ENCODE measurements around the gene AUTS2.

The AUTS2 gene

DNA sequence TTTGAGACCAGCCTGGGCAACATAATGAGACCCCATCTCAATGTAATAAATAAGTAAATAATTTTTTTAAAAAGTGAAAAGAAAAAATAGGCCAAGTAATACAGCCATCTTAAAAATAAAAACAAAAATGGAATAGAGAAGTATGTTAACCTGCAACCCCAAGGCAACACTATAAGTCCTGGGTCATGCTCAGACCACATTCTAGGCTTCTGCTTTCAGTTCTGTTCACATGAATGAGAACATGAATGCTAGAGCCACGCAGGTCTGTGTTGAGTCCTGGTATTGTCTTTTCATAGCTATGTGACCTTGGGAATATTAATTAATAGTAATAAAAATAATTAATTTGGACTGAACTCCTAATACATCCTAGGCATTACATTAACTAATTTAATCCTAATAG is 284.0 kb downstream of the AUTS2 start:
- no peak for DNase-seq

DNA sequence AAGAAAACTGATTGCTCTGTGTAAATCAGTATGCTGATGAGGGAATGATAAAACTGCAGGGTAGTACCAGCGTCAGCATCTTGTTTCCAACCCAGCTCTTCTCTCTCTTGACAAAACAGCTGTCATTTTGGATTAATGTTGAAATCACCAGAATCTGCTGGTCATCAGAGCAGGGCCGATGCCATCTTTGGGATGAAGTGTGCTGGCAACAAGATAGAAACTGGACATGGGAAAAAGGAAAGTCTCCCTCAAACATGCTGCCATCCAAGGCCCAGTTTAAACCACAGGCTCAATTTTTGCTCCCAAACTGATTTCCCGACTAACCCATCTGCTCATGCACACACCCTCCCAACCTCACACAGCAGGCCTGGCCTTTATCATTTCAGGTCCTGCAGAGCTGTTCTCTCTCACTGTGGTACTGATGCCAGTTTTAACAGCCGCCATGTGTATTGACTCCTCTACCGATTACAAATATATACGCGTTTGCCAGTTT is 285.2 kb downstream of the AUTS2 start:
- no peak for DNase-seq

DNA sequence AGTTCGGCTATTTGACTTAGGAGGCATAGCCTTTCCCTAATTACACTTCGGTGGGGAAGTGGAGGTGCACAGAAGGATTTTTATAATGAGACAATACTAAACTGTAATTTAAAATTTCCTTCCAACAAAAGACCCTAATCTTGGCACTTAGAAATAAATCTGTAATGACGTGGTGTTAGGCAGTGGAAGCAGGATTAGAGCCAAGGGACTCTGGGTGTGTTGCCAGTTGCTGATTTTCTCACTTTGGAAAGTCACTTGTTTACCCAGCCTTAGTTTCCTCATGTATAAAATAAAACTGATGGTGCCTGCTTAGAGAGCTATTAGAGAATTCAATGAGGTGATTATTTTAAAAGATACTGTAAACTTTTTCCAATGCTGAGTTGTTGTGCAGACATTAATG is 287.2 kb downstream of the AUTS2 start:
- peak in 1 of 58 donors; percentile 1 for DNase-seq

- DNase-seq: no peak
These were observed 291.2 kb downstream of the AUTS2 start for GRCh38 chr7:69889338-69889975.

- DNase-seq: no peak
These were observed 291.7 kb downstream of the AUTS2 start for GRCh38 chr7:69889976-69890351.

GRCh38 chr7:69892790-69893189 is 294.5 kb downstream of the AUTS2 start:
- DNase-seq: no peak

- no peak for DNase-seq
These were observed 295.6 kb downstream of the AUTS2 start for GRCh38 chr7:69893906-69894305.

DNA sequence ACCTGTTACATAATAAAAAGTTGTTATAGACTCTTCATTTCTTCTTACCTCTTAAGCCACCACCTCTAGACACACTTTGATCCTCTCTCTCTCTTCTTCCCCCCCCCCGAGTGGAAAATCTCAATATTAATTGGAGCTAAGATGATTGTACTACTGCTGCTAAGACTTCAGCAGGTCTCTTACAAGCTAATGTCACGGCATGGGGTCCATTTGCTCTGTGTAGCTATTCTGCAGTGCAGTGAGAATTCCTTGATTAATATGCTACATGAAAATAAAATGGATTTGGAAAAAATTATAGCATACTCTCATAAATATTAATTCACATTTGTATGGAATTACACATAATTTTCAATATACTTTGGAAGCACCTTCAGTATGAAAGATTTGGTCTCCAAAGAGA is 297.2 kb downstream of the AUTS2 start:
- DNase-seq: no peak

GRCh38 chr7:69896121-69896520 is 297.8 kb downstream of the AUTS2 start:
- no peak for DNase-seq

DNA sequence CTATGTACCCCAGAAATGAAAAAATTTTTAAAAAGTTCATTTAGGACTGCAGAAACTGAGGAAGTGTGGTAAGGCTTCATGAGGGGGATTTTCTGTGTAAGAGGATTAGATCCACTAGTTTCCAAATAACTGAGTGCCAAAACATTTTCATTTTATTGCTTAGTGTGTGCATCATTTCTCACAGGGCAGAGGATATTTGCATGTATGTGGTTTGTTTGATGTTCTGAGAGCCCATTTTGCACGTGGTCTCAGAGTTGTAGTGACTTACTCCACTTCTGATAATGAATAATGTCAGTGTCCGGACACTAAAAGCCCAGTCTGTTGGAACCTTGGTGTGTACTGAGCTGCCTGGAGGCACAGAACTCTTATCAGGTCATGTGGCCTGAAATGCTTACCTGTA is 299.9 kb downstream of the AUTS2 start:
- no peak for DNase-seq

DNA sequence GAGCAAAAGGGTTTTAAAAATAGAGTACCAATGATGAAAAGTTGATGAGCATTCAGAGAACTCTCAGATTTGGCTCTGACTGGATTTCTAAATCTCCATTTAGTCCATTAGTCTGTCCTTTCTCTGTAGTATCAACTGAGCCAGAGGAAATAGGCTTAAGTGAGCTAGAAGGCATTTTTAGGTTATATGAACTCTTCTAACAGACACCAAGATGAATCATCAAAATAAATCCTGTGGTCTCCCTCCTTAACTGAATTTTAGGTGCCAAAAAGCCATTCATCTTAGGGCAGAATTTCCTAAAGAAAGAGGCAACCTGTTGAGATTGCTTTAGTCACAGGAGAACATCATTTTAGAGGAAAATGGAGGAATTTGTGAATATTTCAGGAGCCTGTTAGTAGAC is 305.1 kb downstream of the AUTS2 start:
- DNase-seq: no peak

- DNase-seq: peak in 24 of 58 donors; percentile 4 to 66 (median 25)
These were observed 308.2 kb downstream of the AUTS2 start for GRCh38 chr7:69906283-69906995.

DNA sequence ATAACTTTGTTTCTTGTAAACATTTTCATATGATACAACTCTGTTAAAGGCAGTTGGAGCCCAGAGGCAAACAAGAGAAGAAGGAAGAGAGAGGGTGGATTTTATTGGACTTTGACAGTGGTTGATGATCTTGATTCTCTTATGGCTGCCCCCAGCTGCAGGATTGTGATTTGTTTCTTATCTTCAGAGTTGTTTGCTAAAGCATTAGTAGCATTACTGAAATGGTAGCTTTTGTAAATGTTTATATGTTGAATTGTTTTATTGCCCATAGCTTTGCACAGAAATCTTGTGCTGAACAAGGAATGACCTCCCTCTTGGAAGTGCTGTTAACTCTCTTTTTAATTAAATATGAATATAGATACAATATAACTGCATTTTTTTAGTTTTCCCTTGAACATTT is 309.4 kb downstream of the AUTS2 start:
- DNase-seq: no peak

DNA sequence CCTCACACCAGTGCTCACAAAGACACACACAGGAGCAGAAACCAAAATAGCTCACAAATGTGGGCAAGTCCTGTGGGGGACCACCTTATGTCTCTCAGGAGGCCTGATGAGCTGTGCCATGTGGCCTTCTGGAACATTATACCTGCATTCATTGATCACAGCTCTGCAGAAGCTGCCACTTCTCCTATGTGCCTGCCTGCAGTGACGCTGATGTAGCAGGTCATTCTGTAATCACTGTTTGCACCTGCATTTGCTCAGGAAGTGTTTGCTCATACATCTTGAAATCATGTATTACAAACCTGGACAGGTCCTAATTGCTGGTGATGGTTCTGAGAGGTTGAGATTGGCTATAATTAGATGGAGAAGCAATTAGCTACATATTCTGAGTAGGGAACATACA is 310.2 kb downstream of the AUTS2 start:
- no peak for DNase-seq

- no peak for DNase-seq
These were observed 311.9 kb downstream of the AUTS2 start for GRCh38 chr7:69910150-69910549.

DNA sequence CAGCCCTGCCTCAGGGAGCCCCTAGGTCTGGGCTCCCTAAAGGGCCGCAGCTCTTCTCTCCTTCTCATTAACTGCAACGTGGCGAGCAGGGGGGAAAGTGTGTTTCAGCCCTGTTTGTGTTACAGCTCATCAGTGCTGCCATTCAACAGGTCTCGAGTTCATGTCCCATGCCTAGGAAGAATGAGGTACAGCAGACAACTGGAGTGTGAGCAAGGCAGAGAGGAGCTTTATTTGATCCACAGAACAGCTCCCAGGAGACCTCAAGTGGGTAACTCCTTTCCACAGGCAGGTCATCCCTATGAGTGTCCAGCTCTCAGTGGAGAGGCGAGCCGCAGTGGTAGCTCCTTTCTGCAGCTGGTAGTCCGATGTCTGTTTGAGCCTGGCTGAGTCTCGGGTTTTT is 313.1 kb downstream of the AUTS2 start:
- no peak for DNase-seq

DNA sequence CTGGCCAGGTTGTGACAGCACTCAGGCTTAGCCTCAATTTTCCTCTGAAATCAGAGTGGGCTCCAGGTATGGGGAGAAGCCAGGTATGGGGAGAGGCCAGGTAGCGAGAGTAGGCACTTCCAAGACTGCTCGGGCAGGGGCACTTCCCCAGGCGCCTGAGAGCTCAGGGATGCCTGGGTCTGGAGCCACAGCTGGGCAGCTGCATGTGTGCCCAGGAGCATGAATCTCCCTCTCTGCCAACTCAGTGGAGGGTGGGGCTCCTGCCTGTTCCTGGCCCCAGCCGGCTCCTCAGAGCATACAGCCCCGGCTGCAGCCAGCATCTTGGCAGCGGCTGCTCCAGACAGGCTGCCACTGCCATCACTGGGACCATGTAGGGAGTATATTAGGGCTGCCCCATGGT is 313.9 kb downstream of the AUTS2 start:
- DNase-seq: no peak

DNA sequence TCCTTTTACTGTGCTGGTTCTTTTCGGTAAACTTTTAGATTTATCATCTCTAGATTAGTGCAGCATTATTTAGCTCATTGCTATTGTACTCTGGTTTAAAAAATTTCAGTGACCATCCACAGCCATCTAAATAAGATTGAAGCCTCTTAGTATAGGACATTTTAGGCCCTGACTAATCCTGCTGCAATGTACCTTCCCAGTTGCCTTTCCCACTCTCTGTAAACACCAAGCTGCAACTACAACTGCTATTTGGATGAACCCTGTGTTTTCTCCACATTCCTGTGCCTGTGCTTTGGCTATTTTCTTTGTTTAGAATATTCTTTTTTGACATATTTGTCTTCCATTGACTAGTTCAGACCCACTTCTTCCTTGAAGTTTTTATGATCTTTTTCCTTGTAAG is 314.6 kb downstream of the AUTS2 start:
- no peak for DNase-seq

DNA sequence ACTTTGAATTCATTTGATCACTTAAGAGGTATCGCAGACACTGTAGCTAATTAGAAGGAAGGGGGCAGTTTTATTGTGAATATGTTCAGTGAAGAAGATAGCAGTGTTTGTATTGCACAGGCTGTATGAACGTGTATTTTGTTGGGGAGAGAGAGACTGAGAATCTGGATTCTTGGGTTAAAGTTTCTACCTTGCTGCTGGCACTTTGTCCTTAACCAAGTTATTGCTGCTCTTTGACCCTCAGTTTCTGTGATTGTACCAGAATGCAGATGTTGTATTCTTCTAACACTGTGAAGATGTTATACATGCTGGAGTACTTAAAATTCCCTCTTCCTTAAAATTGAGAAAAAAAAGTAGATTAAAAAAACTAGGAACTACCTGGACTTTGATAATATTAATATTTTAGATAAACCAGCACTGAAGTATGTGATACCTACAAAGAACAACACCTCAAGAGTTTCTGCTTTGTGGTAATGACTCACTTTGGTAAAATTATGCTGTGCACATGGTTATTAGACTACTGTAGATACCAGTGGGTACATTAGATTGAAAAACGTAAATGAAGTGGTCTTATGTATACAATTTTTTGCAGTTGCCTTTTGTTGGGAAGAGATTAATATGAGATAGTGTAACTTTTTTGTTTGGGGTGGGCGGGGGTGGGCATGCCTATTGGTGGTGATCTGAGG is 321.3 kb downstream of the AUTS2 start:
- no peak for DNase-seq

DNA sequence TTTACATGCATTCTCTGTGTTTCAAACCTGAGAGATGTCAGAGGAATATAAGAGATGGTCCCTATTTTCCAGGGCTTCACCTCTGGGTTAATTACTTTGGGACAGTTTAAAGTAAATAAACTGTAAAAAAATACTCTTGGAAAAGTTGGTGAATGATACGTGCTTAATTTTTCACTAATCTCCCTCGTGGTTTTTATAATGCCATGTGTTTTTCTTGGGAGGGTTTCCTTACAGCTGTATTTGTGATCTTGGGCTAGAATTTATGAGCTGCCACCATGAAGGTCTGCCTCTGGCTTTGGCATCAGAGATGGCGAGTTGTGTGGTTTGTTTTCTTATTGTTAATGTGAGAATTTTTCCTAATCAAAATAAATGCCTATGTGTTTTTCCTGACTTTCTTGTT is 322.5 kb downstream of the AUTS2 start:
- DNase-seq: no peak

GRCh38 chr7:69922026-69922803 is 323.9 kb downstream of the AUTS2 start:
- no peak for DNase-seq

- no peak for DNase-seq
These were observed 329.2 kb downstream of the AUTS2 start for GRCh38 chr7:69927461-69927860.

All from anterior cingulate cortex (tissue), 58 donors.